ENCODE data around the gene PRKRA. TPM values are rescaled to one million over a fixed set of nuclear protein-coding genes. Genes with fewer than 3 reads are reported as not detected.

Gene PRKRA
- polyA plus RNA-seq, 1 donor from 2014 or later, result 91.8 TPM

DNA sequence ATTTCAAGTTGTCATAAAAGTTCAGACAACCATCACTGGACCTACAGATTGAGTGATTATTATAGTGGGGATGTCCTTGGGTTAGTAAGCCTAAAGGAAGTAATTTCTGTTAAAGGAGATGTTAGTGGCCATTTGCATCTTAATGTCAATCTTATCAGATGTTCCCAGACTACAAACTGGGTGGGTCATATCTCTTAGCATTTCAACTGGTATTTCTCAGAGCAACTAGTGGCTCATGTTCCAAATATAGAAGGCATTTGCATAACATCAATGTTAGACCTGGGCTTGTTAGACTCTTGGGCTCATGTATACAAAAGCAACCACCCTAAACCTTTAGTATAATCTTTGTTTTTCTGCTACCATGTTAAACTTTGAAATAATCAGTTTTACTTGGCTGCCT lies 47.2 kb upstream of the PRKRA start:
- no peaks in the 10 kb centered on the region for H3K27me3 ChIP-seq (ENCODE audit: insufficient read depth, low read depth, low read length)
- H3K4me3 ChIP-seq (ENCODE audit: low read length), result no peak overlapping the region
- H3K9me2 ChIP-seq (ENCODE audit: insufficient read depth, low read length), result no peaks in the 10 kb centered on the region
- H3K4me2 ChIP-seq (ENCODE audit: low read length), result no peak overlapping the region
- TF ChIP-seq SMC3 (conservative IDR thresholded peaks at IDR 0.05; ENCODE audit: poor library complexity) (no peak), MXI1 (conservative IDR thresholded peaks at IDR 0.05; ENCODE audit: poor library complexity, severe bottlenecking) (no peak), TAF1 (IDR thresholded peaks at IDR 0.05; ENCODE audit: low read depth) (no peak), EP300 (conservative IDR thresholded peaks at IDR 0.05; ENCODE audit: poor library complexity, severe bottlenecking) (no peak), POLR2AphosphoS5 (IDR thresholded peaks at IDR 0.05) (no peak), EZH2 (IDR thresholded peaks at IDR 0.05; ENCODE audit: borderline replicate concordance, insufficient read depth, low read length, poor library complexity, severe bottlenecking) (no peak), RAD21 (conservative IDR thresholded peaks at IDR 0.05) (no peak)
- TF ChIP-seq, protein P1, sequence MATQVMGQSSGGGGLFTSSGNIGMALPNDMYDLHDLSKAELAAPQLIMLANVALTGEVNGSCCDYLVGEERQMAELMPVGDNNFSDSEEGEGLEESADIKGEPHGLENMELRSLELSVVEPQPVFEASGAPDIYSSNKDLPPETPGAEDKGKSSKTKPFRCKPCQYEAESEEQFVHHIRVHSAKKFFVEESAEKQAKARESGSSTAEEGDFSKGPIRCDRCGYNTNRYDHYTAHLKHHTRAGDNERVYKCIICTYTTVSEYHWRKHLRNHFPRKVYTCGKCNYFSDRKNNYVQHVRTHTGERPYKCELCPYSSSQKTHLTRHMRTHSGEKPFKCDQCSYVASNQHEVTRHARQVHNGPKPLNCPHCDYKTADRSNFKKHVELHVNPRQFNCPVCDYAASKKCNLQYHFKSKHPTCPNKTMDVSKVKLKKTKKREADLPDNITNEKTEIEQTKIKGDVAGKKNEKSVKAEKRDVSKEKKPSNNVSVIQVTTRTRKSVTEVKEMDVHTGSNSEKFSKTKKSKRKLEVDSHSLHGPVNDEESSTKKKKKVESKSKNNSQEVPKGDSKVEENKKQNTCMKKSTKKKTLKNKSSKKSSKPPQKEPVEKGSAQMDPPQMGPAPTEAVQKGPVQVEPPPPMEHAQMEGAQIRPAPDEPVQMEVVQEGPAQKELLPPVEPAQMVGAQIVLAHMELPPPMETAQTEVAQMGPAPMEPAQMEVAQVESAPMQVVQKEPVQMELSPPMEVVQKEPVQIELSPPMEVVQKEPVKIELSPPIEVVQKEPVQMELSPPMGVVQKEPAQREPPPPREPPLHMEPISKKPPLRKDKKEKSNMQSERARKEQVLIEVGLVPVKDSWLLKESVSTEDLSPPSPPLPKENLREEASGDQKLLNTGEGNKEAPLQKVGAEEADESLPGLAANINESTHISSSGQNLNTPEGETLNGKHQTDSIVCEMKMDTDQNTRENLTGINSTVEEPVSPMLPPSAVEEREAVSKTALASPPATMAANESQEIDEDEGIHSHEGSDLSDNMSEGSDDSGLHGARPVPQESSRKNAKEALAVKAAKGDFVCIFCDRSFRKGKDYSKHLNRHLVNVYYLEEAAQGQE (IDR thresholded peaks at IDR 0.05; ENCODE audit: borderline replicate concordance), result no peak
- TF ChIP-seq, protein P2, sequence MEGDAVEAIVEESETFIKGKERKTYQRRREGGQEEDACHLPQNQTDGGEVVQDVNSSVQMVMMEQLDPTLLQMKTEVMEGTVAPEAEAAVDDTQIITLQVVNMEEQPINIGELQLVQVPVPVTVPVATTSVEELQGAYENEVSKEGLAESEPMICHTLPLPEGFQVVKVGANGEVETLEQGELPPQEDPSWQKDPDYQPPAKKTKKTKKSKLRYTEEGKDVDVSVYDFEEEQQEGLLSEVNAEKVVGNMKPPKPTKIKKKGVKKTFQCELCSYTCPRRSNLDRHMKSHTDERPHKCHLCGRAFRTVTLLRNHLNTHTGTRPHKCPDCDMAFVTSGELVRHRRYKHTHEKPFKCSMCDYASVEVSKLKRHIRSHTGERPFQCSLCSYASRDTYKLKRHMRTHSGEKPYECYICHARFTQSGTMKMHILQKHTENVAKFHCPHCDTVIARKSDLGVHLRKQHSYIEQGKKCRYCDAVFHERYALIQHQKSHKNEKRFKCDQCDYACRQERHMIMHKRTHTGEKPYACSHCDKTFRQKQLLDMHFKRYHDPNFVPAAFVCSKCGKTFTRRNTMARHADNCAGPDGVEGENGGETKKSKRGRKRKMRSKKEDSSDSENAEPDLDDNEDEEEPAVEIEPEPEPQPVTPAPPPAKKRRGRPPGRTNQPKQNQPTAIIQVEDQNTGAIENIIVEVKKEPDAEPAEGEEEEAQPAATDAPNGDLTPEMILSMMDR (IDR thresholded peaks at IDR 0.05; ENCODE audit: poor library complexity, severe bottlenecking), result no peak
- no peak overlapping the region for H2AFZ ChIP-seq (ENCODE audit: low read depth, low read length)
- no peak overlapping the region for H3K9ac ChIP-seq (ENCODE audit: low read length)
- H3K27ac ChIP-seq (ENCODE audit: low read length), result no peak overlapping the region
- no peaks in the 10 kb centered on the region for H3K9me3 ChIP-seq (ENCODE audit: low read length)
- peaks cover 20% of the 10 kb centered on the region for H3K36me3 ChIP-seq (ENCODE audit: insufficient read depth, low read length)
- no peaks in the 10 kb centered on the region for H3F3A ChIP-seq (ENCODE audit: insufficient read depth, low read length, poor library complexity, severe bottlenecking)
- H4K20me1 ChIP-seq (ENCODE audit: insufficient read depth), result no peaks in the 10 kb centered on the region
- H3K79me2 ChIP-seq (replicated peaks; ENCODE audit: insufficient read depth, low read length), result no peaks in the 10 kb centered on the region

DNA sequence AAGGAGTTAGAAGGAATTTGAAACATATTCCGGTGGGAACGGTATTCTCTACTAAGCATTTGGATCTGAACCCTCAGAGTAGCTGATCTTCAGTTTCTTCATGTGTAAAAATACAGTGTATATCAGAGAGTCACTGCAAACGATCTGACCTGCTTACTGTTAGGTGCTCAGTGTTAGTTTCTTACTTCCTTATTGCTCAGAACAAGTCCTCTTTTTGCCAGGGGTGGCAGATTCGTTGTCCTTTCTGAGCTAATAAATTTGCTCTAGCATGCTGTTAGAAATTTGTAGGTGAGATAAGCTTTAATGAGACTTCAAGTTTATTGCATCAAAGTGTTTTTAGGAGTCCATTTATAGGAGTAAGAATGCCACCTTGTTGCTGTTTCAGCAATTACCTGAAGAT lies 45.1 kb upstream of the PRKRA start:
- H3K4me3 ChIP-seq (ENCODE audit: low read length), result no peak overlapping the region
- H3K27ac ChIP-seq (ENCODE audit: low read length), result no peak overlapping the region
- no peaks in the 10 kb centered on the region for H3F3A ChIP-seq (ENCODE audit: insufficient read depth, low read length, poor library complexity, severe bottlenecking)
- no peak for TF ChIP-seq RAD21 (conservative IDR thresholded peaks at IDR 0.05)
- TF ChIP-seq, protein P2 (IDR thresholded peaks at IDR 0.05; ENCODE audit: poor library complexity, severe bottlenecking), result no peak
- no peak for TF ChIP-seq EZH2 (IDR thresholded peaks at IDR 0.05; ENCODE audit: borderline replicate concordance, insufficient read depth, low read length, poor library complexity, severe bottlenecking)
- TF ChIP-seq TAF1 (IDR thresholded peaks at IDR 0.05; ENCODE audit: low read depth), result no peak
- TF ChIP-seq, protein P1 (IDR thresholded peaks at IDR 0.05; ENCODE audit: borderline replicate concordance), result no peak
- no peak for TF ChIP-seq SMC3 (conservative IDR thresholded peaks at IDR 0.05; ENCODE audit: poor library complexity)
- no peak overlapping the region for H2AFZ ChIP-seq (ENCODE audit: low read depth, low read length)
- no peak overlapping the region for H3K4me2 ChIP-seq (ENCODE audit: low read length)
- H4K20me1 ChIP-seq (ENCODE audit: insufficient read depth), result no peaks in the 10 kb centered on the region
- H3K79me2 ChIP-seq (replicated peaks; ENCODE audit: insufficient read depth, low read length), result no peaks in the 10 kb centered on the region
- H3K36me3 ChIP-seq (ENCODE audit: insufficient read depth, low read length), result peaks cover 12% of the 10 kb centered on the region
- H3K9ac ChIP-seq (ENCODE audit: low read length), result no peak overlapping the region
- no peaks in the 10 kb centered on the region for H3K9me3 ChIP-seq (ENCODE audit: low read length)
- H3K9me2 ChIP-seq (ENCODE audit: insufficient read depth, low read length), result no peaks in the 10 kb centered on the region
- H3K27me3 ChIP-seq (ENCODE audit: insufficient read depth, low read depth, low read length), result no peaks in the 10 kb centered on the region
